Testis (tissue), 3 donors: Measurements from ENCODE around the gene NLRP2B. TPM values are rescaled to one million over a fixed set of nuclear protein-coding genes. Genes with fewer than 3 reads are reported as not detected.

Source experiments
- DNase-seq: peaks from one replicate; pipeline ENCODE4 v3.0.0-alpha.2; 2019
- H3K27ac ChIP-seq, 2 donors: fragments of 200-600 bp; sonication (generic); one replicate each; pipeline ENCODE4 v1.5.1; 2019
- H3K27me3 ChIP-seq: fragments of 200-600 bp; sonication (generic); one replicate; pipeline ENCODE4 v1.5.1; 2019
- H3K36me3 ChIP-seq: fragments of 200-600 bp; sonication (generic); one replicate; pipeline ENCODE4 v1.5.1; 2017; ENCODE audit warnings: low read depth; ENCODE audit errors: missing control alignments
- H3K4me1 ChIP-seq: fragments of 200-600 bp; sonication (generic); one replicate; pipeline ENCODE4 v1.5.1; 2019
- H3K4me3 ChIP-seq, 2 donors: fragments of 200-600 bp; sonication (generic); one replicate each; pipeline ENCODE4 v1.5.1; 2017 to 2019
- H3K9me3 ChIP-seq: fragments of 200-600 bp; sonication (generic); one replicate; pipeline ENCODE4 v1.5.1; 2017
- CTCF ChIP-seq, 3 experiments: fragments of 450-650 bp in 2 of 3; fragments of 200-600 bp in 1 of 3; sonication (generic) in 1 of 3; IDR thresholded peaks; one replicate each; pipeline ENCODE4 v1.5.1; 2016 to 2019; ENCODE audit warnings: antibody characterized with exemption in 3 of 3, mild to moderate bottlenecking in 2 of 3, moderate library complexity in 1 of 3
- POLR2A ChIP-seq: fragments of 450-650 bp; IDR thresholded peaks from one replicate; pipeline ENCODE4 v1.6.1; 2017; ENCODE audit warnings: antibody characterized with exemption, mild to moderate bottlenecking, moderate library complexity
- WGBS, 2 donors: methylation state at CpG; one replicate each; pipeline ENCODE4 v1.1.5; 2018; 5-methylcytosine and 5-hydroxymethylcytosine counted together
- intact Hi-C: fragments of 100-400 bp; cut with DNase I; formaldehyde crosslinking; loops from one replicate; pipeline ENCODE4 v1.15.1; 2023; ENCODE audit warnings: low total_unique reads
- polyA plus RNA-seq: library from polyadenylated mRNA; stranded (reverse); fragments of 350-450 nt; fragmentation: Illumina TruSeq; extraction: RNeasy Lipid Tissue Mini Kit (QIAGEN cat#74804); gene quantifications from one replicate; pipeline ENCODE4 v1.2.3, GENCODE V29; 2014; ENCODE audit warnings: low read depth, low replicate concordance; ENCODE audit not compliant: insufficient read depth
- total RNA-seq, 2 donors: library from RNA; depleted of rRNA; stranded (reverse); fragments of >200 nt; gene quantifications; one replicate each; pipeline ENCODE4 v1.2.3, GENCODE V29; 2016

NLRP2B gene
- total and polyA plus RNA-seq, 3 donors from 2014 or later, result not detected

- Histone ChIP-seq H3K4me1 (no peaks in the 10 kb centered on the region), H3K27me3 (no peaks in the 10 kb centered on the region), H3K36me3 (no peaks in the 10 kb centered on the region), H3K27ac (no peak overlapping the region), H3K9me3 (no peaks in the 10 kb centered on the region), H3K4me3 (no peak overlapping the region)
- 70 to 93% methylated on average over 1 of the region's 1 CpG for whole genome bisulfite sequencing, 2 donors
- DNase-seq, result no peak
- intact Hi-C loops, result no loop called here
- TF ChIP-seq POLR2A, result no peak
- TF ChIP-seq CTCF (IDR thresholded peaks at IDR 0.05), result no peak
Observed at GRCh38 chrX:57652705-57653104, 27.4 kb downstream of the NLRP2B start.

GRCh38 chrX:57651169-57651919 is 28.7 kb downstream of the NLRP2B start:
- no peaks in the 10 kb centered on the region for H3K36me3 ChIP-seq
- TF ChIP-seq POLR2A (no peak), CTCF (IDR thresholded peaks at IDR 0.05) (no peak)
- no peaks in the 10 kb centered on the region for H3K4me1 ChIP-seq
- H3K4me3 ChIP-seq, result no peak overlapping the region
- no peak for DNase-seq
- WGBS, 2 donors, result 44 to 70% methylated on average over 4 of the region's 4 CpGs
- H3K27me3 ChIP-seq, result no peaks in the 10 kb centered on the region
- intact Hi-C loops, result no loop called here
- H3K9me3 ChIP-seq, result no peaks in the 10 kb centered on the region
- H3K27ac ChIP-seq, result no peak overlapping the region

- Histone ChIP-seq H3K9me3 (no peaks in the 10 kb centered on the region), H3K27me3 (no peaks in the 10 kb centered on the region), H3K4me3 (no peak overlapping the region), H3K4me1 (no peaks in the 10 kb centered on the region), H3K27ac (no peak overlapping the region), H3K36me3 (no peaks in the 10 kb centered on the region)
- DNase-seq, result no peak
- intact Hi-C loops, result no loop called here
- TF ChIP-seq CTCF (IDR thresholded peaks at IDR 0.05) (no peak), POLR2A (no peak)
Observed at GRCh38 chrX:57647020-57647419, 33.0 kb downstream of the NLRP2B start.

- no peak for DNase-seq
- intact Hi-C loops, result no loop called here
- no peak overlapping the region for H3K4me3 ChIP-seq
- H3K27me3 ChIP-seq, result no peaks in the 10 kb centered on the region
- WGBS, 2 donors, result 72 to 94% methylated on average over 1 of the region's 1 CpG
- H3K36me3 ChIP-seq, result no peaks in the 10 kb centered on the region
- no peaks in the 10 kb centered on the region for H3K9me3 ChIP-seq
- H3K4me1 ChIP-seq, result no peaks in the 10 kb centered on the region
- no peak overlapping the region for H3K27ac ChIP-seq
- TF ChIP-seq CTCF (IDR thresholded peaks at IDR 0.05), result no peak
- no peak for TF ChIP-seq POLR2A
Observed at GRCh38 chrX:57643698-57644097, 36.4 kb downstream of the NLRP2B start.

GRCh38 chrX:57641338-57641737 is 38.7 kb downstream of the NLRP2B start:
- TF ChIP-seq CTCF (IDR thresholded peaks at IDR 0.05) (no peak), POLR2A (no peak)
- Histone ChIP-seq H3K4me1 (no peaks in the 10 kb centered on the region), H3K9me3 (no peaks in the 10 kb centered on the region), H3K27ac (no peak overlapping the region), H3K27me3 (no peaks in the 10 kb centered on the region), H3K36me3 (no peaks in the 10 kb centered on the region), H3K4me3 (no peak overlapping the region)
- DNase-seq, result no peak
- intact Hi-C loops, result no loop called here
- 46 to 51% methylated on average over 2 of the region's 2 CpGs for WGBS, 2 donors
